ENCODE data around the gene DOK7. TPM values are rescaled to one million over a fixed set of nuclear protein-coding genes. Genes with fewer than 3 reads are reported as not detected.

The DOK7 gene
- total RNA-seq, 3 donors from 2014 or later (not counting 1 experiment from before 2014, with no cell fraction given): 1.3 to 2.9 (median 1.6) TPM

GRCh38 chr4:3429651-3430050, 33.5 kb upstream of the DOK7 start:
- Histone ChIP-seq H3K27me3 (ENCODE audit: control insufficient read depth, insufficient read depth, low read length) (no peaks in the 10 kb centered on the region), H3K9me3 (ENCODE audit: control insufficient read depth, insufficient read depth, low read length) (no peaks in the 10 kb centered on the region), H3K4me3 (ENCODE audit: low read length) (no peak overlapping the region), H3K4me1 (ENCODE audit: control insufficient read depth, insufficient read depth, low read length) (no peaks in the 10 kb centered on the region), H3K27ac (ENCODE audit: low read length) (no peak overlapping the region), H3K36me3 (ENCODE audit: control insufficient read depth, insufficient read depth, low read length) (no peaks in the 10 kb centered on the region)
- Mint-ChIP-seq H3K4me3 (no peak overlapping the region), H3K36me3 (no peaks in the 10 kb centered on the region), H3K4me1 (no peaks in the 10 kb centered on the region), H3K9me3 (no peaks in the 10 kb centered on the region), H3K27me3 (ENCODE audit: low read depth in 2 of 2) (no peaks in the 10 kb centered on the region), H3K27ac (no peak overlapping the region)
- 92% methylated on average over 12 of the region's 12 CpGs for WGBS (ENCODE audit: insufficient coverage)
- intact Hi-C loops (cut with micrococcal nuclease): no loop called here
- TF ChIP-seq CTCF (IDR thresholded peaks at IDR 0.05): no peak
- ATAC-seq (no peak), DNase-seq (no peak)

GRCh38 chr4:3430524-3430923, 32.6 kb upstream of the DOK7 start:
- no peak overlapping the region for H3K27ac Mint-ChIP-seq
- H3K36me3 Mint-ChIP-seq: no peaks in the 10 kb centered on the region
- no peak overlapping the region for H3K4me3 ChIP-seq (ENCODE audit: low read length)
- H3K4me3 Mint-ChIP-seq: no peak overlapping the region
- 86% methylated on average over 21 of the region's 21 CpGs for WGBS (ENCODE audit: insufficient coverage)
- no peaks in the 10 kb centered on the region for H3K9me3 ChIP-seq (ENCODE audit: control insufficient read depth, insufficient read depth, low read length)
- H3K27ac ChIP-seq (ENCODE audit: low read length): no peak overlapping the region
- no peaks in the 10 kb centered on the region for H3K4me1 ChIP-seq (ENCODE audit: control insufficient read depth, insufficient read depth, low read length)
- no peak for TF ChIP-seq CTCF (IDR thresholded peaks at IDR 0.05)
- no peaks in the 10 kb centered on the region for H3K4me1 Mint-ChIP-seq
- DNase-seq: no peak
- H3K9me3 Mint-ChIP-seq: no peaks in the 10 kb centered on the region
- intact Hi-C loops (cut with micrococcal nuclease): no loop called here
- H3K27me3 Mint-ChIP-seq (ENCODE audit: low read depth in 2 of 2): no peaks in the 10 kb centered on the region
- no peaks in the 10 kb centered on the region for H3K27me3 ChIP-seq (ENCODE audit: control insufficient read depth, insufficient read depth, low read length)
- no peak for ATAC-seq
- no peaks in the 10 kb centered on the region for H3K36me3 ChIP-seq (ENCODE audit: control insufficient read depth, insufficient read depth, low read length)

GRCh38 chr4:3431446-3431993, 31.6 kb upstream of the DOK7 start:
- DNase-seq (no peak), ATAC-seq (no peak)
- H3K4me3 ChIP-seq (ENCODE audit: low read length): no peak overlapping the region
- H3K9me3 Mint-ChIP-seq: no peaks in the 10 kb centered on the region
- no peak overlapping the region for H3K27ac Mint-ChIP-seq
- no peak for TF ChIP-seq CTCF (IDR thresholded peaks at IDR 0.05)
- H3K4me3 Mint-ChIP-seq: no peak overlapping the region
- H3K4me1 ChIP-seq (ENCODE audit: control insufficient read depth, insufficient read depth, low read length): no peaks in the 10 kb centered on the region
- H3K27me3 ChIP-seq (ENCODE audit: control insufficient read depth, insufficient read depth, low read length): no peaks in the 10 kb centered on the region
- no peaks in the 10 kb centered on the region for H3K9me3 ChIP-seq (ENCODE audit: control insufficient read depth, insufficient read depth, low read length)
- WGBS (ENCODE audit: insufficient coverage): 94% methylated on average over 28 of the region's 28 CpGs
- intact Hi-C loops (cut with micrococcal nuclease): no loop called here
- H3K27me3 Mint-ChIP-seq (ENCODE audit: low read depth in 2 of 2): no peaks in the 10 kb centered on the region
- H3K4me1 Mint-ChIP-seq: no peaks in the 10 kb centered on the region
- no peak overlapping the region for H3K27ac ChIP-seq (ENCODE audit: low read length)
- no peaks in the 10 kb centered on the region for H3K36me3 ChIP-seq (ENCODE audit: control insufficient read depth, insufficient read depth, low read length)
- H3K36me3 Mint-ChIP-seq: no peaks in the 10 kb centered on the region

- H3K4me1 ChIP-seq (ENCODE audit: control insufficient read depth, insufficient read depth, low read length): no peaks in the 10 kb centered on the region
- H3K27me3 ChIP-seq (ENCODE audit: control insufficient read depth, insufficient read depth, low read length): no peaks in the 10 kb centered on the region
- H3K27ac Mint-ChIP-seq: no peak overlapping the region
- no peak overlapping the region for H3K4me3 Mint-ChIP-seq
- H3K9me3 Mint-ChIP-seq: no peaks in the 10 kb centered on the region
- intact Hi-C loops (cut with micrococcal nuclease): no loop called here
- no peak for ATAC-seq
- no peaks in the 10 kb centered on the region for H3K9me3 ChIP-seq (ENCODE audit: control insufficient read depth, insufficient read depth, low read length)
- H3K27ac ChIP-seq (ENCODE audit: low read length): no peak overlapping the region
- no peaks in the 10 kb centered on the region for H3K36me3 Mint-ChIP-seq
- TF ChIP-seq CTCF (IDR thresholded peaks at IDR 0.05): no peak
- H3K4me3 ChIP-seq (ENCODE audit: low read length): no peak overlapping the region
- no peaks in the 10 kb centered on the region for H3K4me1 Mint-ChIP-seq
- WGBS (ENCODE audit: insufficient coverage): 90% methylated on average over 16 of the region's 16 CpGs
- H3K36me3 ChIP-seq (ENCODE audit: control insufficient read depth, insufficient read depth, low read length): no peaks in the 10 kb centered on the region
- no peaks in the 10 kb centered on the region for H3K27me3 Mint-ChIP-seq (ENCODE audit: low read depth in 2 of 2)
- no peak for DNase-seq
Observed at GRCh38 chr4:3432381-3432790, 30.7 kb upstream of the DOK7 start.

Data from natural killer cell (primary cell).